ENCODE data around the gene OR10P1.
"Not testable (repeated sequence)": the region's sequence is repeated elsewhere in the genome, so short reads cannot be mapped to it uniquely, and the experiment has no call there.

Gene OR10P1

GRCh38 chr12:55636853-55637252, at the start of gene OR10P1:
OR10P1 (plus strand) TSS chr12:55636892; CDS start chr12:55636892, 0 bp downstream.
- no peak for DNase-seq (ENCODE audit: low read depth, low spot score)

- not testable (repeated sequence) for DNase-seq (ENCODE audit: low read depth, low spot score)
Measured at GRCh38 chr12:55590152-55590551, 46.5 kb upstream of the OR10P1 start.

- no peak for DNase-seq (ENCODE audit: low read depth, low spot score)
Measured at GRCh38 chr12:55607821-55608594, 28.7 kb upstream of the OR10P1 start.

- no peak for DNase-seq (ENCODE audit: low read depth, low spot score)
Measured at GRCh38 chr12:55610598-55610997, 26.1 kb upstream of the OR10P1 start.

GRCh38 chr12:55612646-55613045, 24.0 kb upstream of the OR10P1 start:
- no peak for DNase-seq (ENCODE audit: low read depth, low spot score)

- no peak for DNase-seq (ENCODE audit: low read depth, low spot score)
Measured at GRCh38 chr12:55614764-55615163, 21.9 kb upstream of the OR10P1 start.

- DNase-seq (ENCODE audit: low read depth, low spot score), result peak; percentile 78
Measured at GRCh38 chr12:55619354-55620138, 17.1 kb upstream of the OR10P1 start.

- no peak for DNase-seq (ENCODE audit: low read depth, low spot score)
Measured at GRCh38 chr12:55624056-55624455, 12.6 kb upstream of the OR10P1 start.

- DNase-seq (ENCODE audit: low read depth, low spot score), result no peak
Measured at GRCh38 chr12:55626154-55626553, 10.5 kb upstream of the OR10P1 start.

GRCh38 chr12:55629058-55629841, 7.4 kb upstream of the OR10P1 start:
- DNase-seq (ENCODE audit: low read depth, low spot score), result no peak

GRCh38 chr12:55631056-55631455, 5.6 kb upstream of the OR10P1 start:
- DNase-seq (ENCODE audit: low read depth, low spot score), result no peak

GRCh38 chr12:55631733-55632132, 5.0 kb upstream of the OR10P1 start:
- no peak for DNase-seq (ENCODE audit: low read depth, low spot score)

- no peak for DNase-seq (ENCODE audit: low read depth, low spot score)
Measured at GRCh38 chr12:55633151-55633550, 3.5 kb upstream of the OR10P1 start.

GRCh38 chr12:55636116-55636655, 506 bp upstream of the OR10P1 start:
- DNase-seq (ENCODE audit: low read depth, low spot score), result no peak

GRCh38 chr12:55637467-55637866, 775 bp downstream of the OR10P1 start:
- DNase-seq (ENCODE audit: low read depth, low spot score), result no peak

GRCh38 chr12:55641595-55641994, 4.9 kb downstream of the OR10P1 start:
- DNase-seq (ENCODE audit: low read depth, low spot score), result no peak

- DNase-seq (ENCODE audit: low read depth, low spot score), result no peak
Measured at GRCh38 chr12:55642267-55642666, 5.6 kb downstream of the OR10P1 start.

- no peak for DNase-seq (ENCODE audit: low read depth, low spot score)
Measured at GRCh38 chr12:55642669-55643068, 6.0 kb downstream of the OR10P1 start.

- no peak for DNase-seq (ENCODE audit: low read depth, low spot score)
Measured at GRCh38 chr12:55644591-55644990, 7.9 kb downstream of the OR10P1 start.

- DNase-seq (ENCODE audit: low read depth, low spot score), result no peak
Measured at GRCh38 chr12:55647027-55647426, 10.3 kb downstream of the OR10P1 start.

GRCh38 chr12:55650620-55651298, 14.1 kb downstream of the OR10P1 start:
- DNase-seq (ENCODE audit: low read depth, low spot score), result not testable (repeated sequence)

Data from brain pericyte (primary cell).